ENCODE measurements around the gene UFM1. TPM values are rescaled to one million over a fixed set of nuclear protein-coding genes. Genes with fewer than 3 reads are reported as not detected.

The UFM1 gene
- total RNA-seq, 6 experiments from 2014 or later, result 62.9 to 75.2 (median 69.0) TPM

GRCh38 chr13:38394777-38395496 lies 45.3 kb downstream of the UFM1 start:
- H3K36me3 Mint-ChIP-seq (ENCODE audit: low read depth), result no peaks in the 10 kb centered on the region
- TF ChIP-seq, protein P1, sequence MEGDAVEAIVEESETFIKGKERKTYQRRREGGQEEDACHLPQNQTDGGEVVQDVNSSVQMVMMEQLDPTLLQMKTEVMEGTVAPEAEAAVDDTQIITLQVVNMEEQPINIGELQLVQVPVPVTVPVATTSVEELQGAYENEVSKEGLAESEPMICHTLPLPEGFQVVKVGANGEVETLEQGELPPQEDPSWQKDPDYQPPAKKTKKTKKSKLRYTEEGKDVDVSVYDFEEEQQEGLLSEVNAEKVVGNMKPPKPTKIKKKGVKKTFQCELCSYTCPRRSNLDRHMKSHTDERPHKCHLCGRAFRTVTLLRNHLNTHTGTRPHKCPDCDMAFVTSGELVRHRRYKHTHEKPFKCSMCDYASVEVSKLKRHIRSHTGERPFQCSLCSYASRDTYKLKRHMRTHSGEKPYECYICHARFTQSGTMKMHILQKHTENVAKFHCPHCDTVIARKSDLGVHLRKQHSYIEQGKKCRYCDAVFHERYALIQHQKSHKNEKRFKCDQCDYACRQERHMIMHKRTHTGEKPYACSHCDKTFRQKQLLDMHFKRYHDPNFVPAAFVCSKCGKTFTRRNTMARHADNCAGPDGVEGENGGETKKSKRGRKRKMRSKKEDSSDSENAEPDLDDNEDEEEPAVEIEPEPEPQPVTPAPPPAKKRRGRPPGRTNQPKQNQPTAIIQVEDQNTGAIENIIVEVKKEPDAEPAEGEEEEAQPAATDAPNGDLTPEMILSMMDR (IDR thresholded peaks at IDR 0.05), result no peak
- peak overlapping the region; percentile 73 for H3K27ac Mint-ChIP-seq

GRCh38 chr13:38395497-38395788 lies 45.8 kb downstream of the UFM1 start:
- Mint-ChIP-seq H3K4me3 (no peak overlapping the region; the same call in 1 of the 2 replicates), H3K9me3 (no peaks in the 10 kb centered on the region), H3K4me1 (ENCODE audit: low read depth) (peaks cover 32% of the 10 kb centered on the region), H3K27ac (peak overlapping the region; percentile 73; the same call in 1 of the 2 replicates), H3K36me3 (ENCODE audit: low read depth) (no peaks in the 10 kb centered on the region), H3K27me3 (ENCODE audit: insufficient read depth) (no peaks in the 10 kb centered on the region; the same call in 1 of the 2 replicates)
- peak; percentile 44 for DNase-seq
- TF ChIP-seq, protein P1 (IDR thresholded peaks at IDR 0.05), result no peak

More at GRCh38 chr13:38394777-38395496, 45.3 kb downstream of the UFM1 start:
- Mint-ChIP-seq H3K4me3 (no peak overlapping the region; the same call in 1 of the 2 replicates), H3K9me3 (no peaks in the 10 kb centered on the region), H3K27me3 (ENCODE audit: insufficient read depth) (no peaks in the 10 kb centered on the region; the same call in 1 of the 2 replicates), H3K4me1 (ENCODE audit: low read depth) (peaks cover 32% of the 10 kb centered on the region)
- DNase-seq, result peak; percentile 85

DNA sequence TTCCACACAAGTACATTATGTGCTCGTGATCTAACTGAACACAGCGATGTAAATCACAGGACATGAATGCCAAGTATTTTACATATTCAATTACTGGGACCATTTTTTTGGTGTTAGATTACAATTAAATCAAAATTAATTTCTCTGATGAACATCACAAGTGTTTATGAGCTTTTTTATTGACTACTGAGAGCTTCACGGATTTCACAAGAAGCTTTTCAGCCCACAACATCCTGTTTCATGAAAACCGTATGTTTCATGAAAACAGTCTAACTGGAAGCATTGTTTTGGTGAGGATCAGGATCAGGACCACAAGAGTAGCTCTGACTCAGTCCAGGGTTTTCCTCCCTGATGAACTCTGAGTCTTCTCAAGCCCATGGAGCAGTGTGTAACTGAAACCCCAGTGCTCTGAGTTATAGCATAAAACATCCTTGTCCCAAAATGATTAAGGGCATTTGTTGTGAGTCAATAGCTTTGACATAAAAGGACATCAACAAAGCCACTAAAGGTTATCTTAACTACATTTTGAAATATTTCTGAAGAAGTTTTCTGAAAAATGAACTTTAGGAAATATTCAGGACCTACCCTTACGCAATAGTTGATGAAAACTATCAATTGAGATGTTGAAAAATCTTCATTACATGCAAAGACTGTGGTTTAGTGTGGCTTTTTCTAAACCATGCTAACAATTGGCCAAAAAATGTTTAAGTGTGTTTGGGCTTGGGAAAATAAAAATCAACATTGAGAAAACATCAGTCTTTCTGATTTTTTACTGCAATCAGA lies 49.3 kb downstream of the UFM1 start:
- Mint-ChIP-seq H3K9me3 (no peaks in the 10 kb centered on the region), H3K36me3 (ENCODE audit: low read depth) (no peaks in the 10 kb centered on the region), H3K4me1 (ENCODE audit: low read depth) (peaks cover 32% of the 10 kb centered on the region), H3K27me3 (ENCODE audit: insufficient read depth) (no peaks in the 10 kb centered on the region), H3K27ac (peak overlapping the region; percentile 48; the same call in 1 of the 2 replicates), H3K4me3 (peak overlapping the region; percentile 56; the same call in 1 of the 2 replicates)
- TF ChIP-seq, protein P1 (IDR thresholded peaks at IDR 0.05), result no peak
- peak; percentile 76 for DNase-seq

GRCh38 chr13:38399535-38399934 lies 49.9 kb downstream of the UFM1 start:
- H3K4me1 Mint-ChIP-seq (ENCODE audit: low read depth), result peaks cover 28% of the 10 kb centered on the region
- no peak overlapping the region for H3K27ac Mint-ChIP-seq
- H3K4me3 Mint-ChIP-seq, result no peak overlapping the region
- no peaks in the 10 kb centered on the region for H3K36me3 Mint-ChIP-seq (ENCODE audit: low read depth)
- DNase-seq, result no peak
- TF ChIP-seq, protein P1 (IDR thresholded peaks at IDR 0.05), result no peak
- no peaks in the 10 kb centered on the region for H3K27me3 Mint-ChIP-seq (ENCODE audit: insufficient read depth)
- H3K9me3 Mint-ChIP-seq, result no peaks in the 10 kb centered on the region

- Mint-ChIP-seq H3K27me3 (ENCODE audit: insufficient read depth) (no peaks in the 10 kb centered on the region), H3K27ac (no peak overlapping the region), H3K36me3 (ENCODE audit: low read depth) (no peaks in the 10 kb centered on the region), H3K9me3 (no peaks in the 10 kb centered on the region), H3K4me1 (ENCODE audit: low read depth) (peaks cover 16% of the 10 kb centered on the region), H3K4me3 (no peak overlapping the region)
- no peak for DNase-seq
- TF ChIP-seq, protein P1 (IDR thresholded peaks at IDR 0.05), result no peak
Observed at GRCh38 chr13:38401276-38401675, 51.6 kb downstream of the UFM1 start.

All from HFFc6 (cell line).